ENCODE data around the gene PSIP1.
A peak's percentile ranks its signal among the peaks of the same experiment; 100 is the strongest.
"Not testable (repeated sequence)": the region's sequence is repeated elsewhere in the genome, so short reads cannot be mapped to it uniquely, and the experiment has no call there.

The PSIP1 gene

DNA sequence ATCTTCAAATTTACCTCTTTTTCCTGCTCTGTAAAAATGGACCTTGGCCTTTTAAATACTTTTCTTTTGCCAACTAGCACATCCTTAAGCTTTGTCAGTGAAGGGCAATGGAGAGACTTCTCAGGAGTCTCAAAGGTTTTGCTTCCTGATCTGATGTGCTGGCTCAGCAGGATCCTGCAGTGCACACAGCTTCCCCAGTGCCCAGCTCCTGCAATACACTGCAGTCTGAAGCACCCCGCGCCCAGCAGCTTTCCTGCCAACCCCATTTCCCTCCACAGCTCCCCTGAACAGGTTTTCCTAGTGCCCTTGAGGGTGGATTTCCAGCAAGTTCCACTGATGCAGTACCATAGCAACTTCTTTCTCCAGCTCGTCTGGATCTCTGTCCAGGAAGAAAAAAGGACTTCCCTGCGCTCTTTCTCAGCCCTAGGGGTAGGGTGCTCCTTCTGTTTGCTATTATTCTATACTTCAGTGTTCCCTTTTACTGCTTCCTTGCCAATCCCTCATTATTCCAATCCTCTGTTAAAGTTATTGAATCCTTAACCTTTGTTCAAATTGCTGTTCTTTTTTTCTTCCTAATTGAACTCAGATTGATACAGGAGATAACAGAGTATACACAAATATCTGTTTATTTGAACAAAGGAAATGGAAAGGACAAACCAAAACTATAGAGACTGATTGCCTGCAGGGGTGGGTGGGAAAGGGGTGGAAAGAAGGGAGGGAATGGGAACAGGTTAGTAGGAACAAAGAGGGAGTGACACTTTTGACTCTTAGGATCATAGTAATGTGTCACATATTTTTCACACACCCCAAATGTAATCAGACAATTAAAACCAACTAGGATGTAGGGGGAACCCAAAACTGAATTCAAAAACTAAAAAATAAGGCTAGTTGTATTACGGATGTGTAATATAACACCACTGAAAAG lies 79.6 kb downstream of the PSIP1 start:
- DNase-seq, result no peak

- not testable (repeated sequence) for DNase-seq
Measured at GRCh38 chr9:15427702-15428101, 83.1 kb downstream of the PSIP1 start.

GRCh38 chr9:15426019-15426418 lies 84.8 kb downstream of the PSIP1 start:
- no peak for DNase-seq

- DNase-seq, result no peak
Measured at GRCh38 chr9:15423231-15423985, 87.4 kb downstream of the PSIP1 start.

- peak; percentile 53 for DNase-seq
Measured at GRCh38 chr9:15422372-15423230, 88.2 kb downstream of the PSIP1 start, which contains the start of gene SNAPC3. SNAPC3 (plus strand) TSS chr9:15422876; CDS start chr9:15422880, 4 bp downstream.

- no peak for DNase-seq
Measured at GRCh38 chr9:15421990-15422371, 88.8 kb downstream of the PSIP1 start.

DNA sequence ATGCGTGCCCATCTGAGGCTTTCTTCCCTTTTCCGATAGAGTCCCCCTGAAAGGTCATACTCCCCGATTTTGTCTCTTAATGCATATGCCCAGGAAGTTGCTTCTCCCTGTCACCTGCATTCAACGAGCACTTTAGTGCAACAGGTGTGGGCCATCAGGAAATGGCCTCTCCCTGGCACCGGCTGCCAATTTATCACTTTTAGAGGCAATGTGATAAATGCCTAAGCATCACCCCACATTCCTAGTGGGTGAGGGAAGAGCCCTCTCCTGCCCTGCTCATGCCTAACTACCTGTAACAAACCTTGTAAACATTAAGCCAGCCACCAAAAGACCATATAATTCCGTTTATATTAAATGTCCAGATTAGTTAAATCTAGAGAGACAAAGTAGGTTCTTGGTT lies 89.2 kb downstream of the PSIP1 start:
- DNase-seq, result no peak

- DNase-seq, result no peak
Measured at GRCh38 chr9:15420796-15421195, 90.0 kb downstream of the PSIP1 start.

- no peak for DNase-seq
Measured at GRCh38 chr9:15417626-15418025, 93.1 kb downstream of the PSIP1 start.

GRCh38 chr9:15416880-15417279 lies 93.9 kb downstream of the PSIP1 start:
- no peak for DNase-seq

Measured in SIG-M5 (cell line).